H1 (cell line): ENCODE results near the gene DLG5. TPM values are rescaled to one million over a fixed set of nuclear protein-coding genes. Genes with fewer than 3 reads are reported as not detected.

ENCODE experiments used
- CTCF ChIA-PET: fragments of 300-600 bp; sonication (Branson Sonifier 250); formaldehyde crosslinking; loops from one replicate; lab custom pipeline; 2021; ENCODE audit not compliant: partially characterized antibody; lab: Charles Lee
- POLR2A ChIA-PET: fragments of 300-600 bp; sonication (Branson Sonifier 250); formaldehyde crosslinking; loops from one replicate; lab custom pipeline; 2021; ENCODE audit warnings: inconsistent platforms; ENCODE audit not compliant: partially characterized antibody; lab: Charles Lee
- DNase-seq, 2 experiments: peaks; one replicate each; pipeline versions ENCODE4 v3.0.0 to v3.0.0-alpha.2; 2010 to 2022; ENCODE audit warnings: low spot score in 2 of 2, low read depth in 1 of 2, mixed read lengths in 1 of 2
- FAIRE-seq: peaks from 2 replicates; lab custom pipeline; 2011; peaks lifted over from hg19 to GRCh38; lab: Jason Lieb, UNC
- H2AFZ ChIP-seq: 2 replicates; pipeline ENCODE4 v1.8.1; 2012; ENCODE audit warnings: low read length, inconsistent platforms
- H2AK5ac ChIP-seq: 2 replicates; pipeline ENCODE4 v1.6.1; 2013; ENCODE audit warnings: low read depth, low read length
- H2BK120ac ChIP-seq: replicated peaks from 2 replicates; pipeline ENCODE3; 2013; ENCODE audit warnings: low read depth, low read length, inconsistent platforms
- H2BK12ac ChIP-seq: 2 replicates; pipeline ENCODE4 v1.6.1; 2013; ENCODE audit warnings: low read depth, low read length
- H2BK15ac ChIP-seq: 2 replicates; pipeline ENCODE4 v1.6.1; 2013; ENCODE audit warnings: low read length
- H2BK20ac ChIP-seq: 2 replicates; pipeline ENCODE4 v1.6.1; 2013; ENCODE audit warnings: low read length
- H2BK5ac ChIP-seq: 2 replicates; pipeline ENCODE4 v1.6.1; 2013; ENCODE audit warnings: low read depth, low read length
- H3K14ac ChIP-seq: 2 replicates; pipeline ENCODE4 v1.6.1; 2013; ENCODE audit warnings: inconsistent platforms; ENCODE audit not compliant: insufficient read length
- H3K18ac ChIP-seq: 2 replicates; pipeline ENCODE4 v1.6.1; 2013; ENCODE audit warnings: low read length; ENCODE audit errors: extremely low read depth
- H3K23ac ChIP-seq: 2 replicates; pipeline ENCODE4 v1.6.1; 2013; ENCODE audit warnings: inconsistent platforms; ENCODE audit not compliant: insufficient read length
- H3K23me2 ChIP-seq: 2 replicates; pipeline ENCODE4 v1.6.1; 2013; ENCODE audit warnings: low read depth, low read length
- H3K27ac ChIP-seq: 2 replicates; pipeline ENCODE4 v1.6.1; 2011; ENCODE audit warnings: low read depth, low read length, inconsistent platforms
- H3K27me3 ChIP-seq, 4 experiments: replicated peaks in 1 of 4; 1 replicate in 1 of 4; 2 replicates in 3 of 4; pipeline versions ENCODE4 v1.6.1 to v1.8.1; 2011 to 2013; ENCODE audit warnings: low read length in 3 of 4, mild to moderate bottlenecking in 3 of 4, inconsistent platforms in 2 of 4, mixed read lengths in 2 of 4, moderate library complexity in 1 of 4; ENCODE audit not compliant: control insufficient read depth in 3 of 4, insufficient read depth in 3 of 4; ENCODE audit errors: extremely low read depth in 1 of 4
- H3K36me3 ChIP-seq, 4 experiments: 2 replicates each; pipeline versions ENCODE4 v1.6.1 to v1.8.1; 2011 to 2013; ENCODE audit warnings: mild to moderate bottlenecking in 4 of 4, low read length in 3 of 4, moderate library complexity in 2 of 4, control low read depth in 1 of 4, inconsistent platforms in 1 of 4; ENCODE audit not compliant: insufficient read depth in 4 of 4, control insufficient read depth in 2 of 4
- H3K4ac ChIP-seq: replicated peaks from 2 replicates; pipeline ENCODE3; 2013; ENCODE audit warnings: low read length, low read depth, mixed read lengths, inconsistent platforms; ENCODE audit not compliant: insufficient read length
- H3K4me1 ChIP-seq, 4 experiments: replicated peaks in 1 of 4; 1 replicate in 1 of 4; 2 replicates in 3 of 4; pipeline versions ENCODE4 v1.6.1 to v1.8.1; 2011 to 2013; ENCODE audit warnings: low read length in 3 of 4, inconsistent platforms in 2 of 4, mixed read lengths in 1 of 4; ENCODE audit not compliant: insufficient read depth in 4 of 4, control insufficient read depth in 3 of 4
- H3K4me2 ChIP-seq, 2 experiments: 2 replicates each; pipeline versions ENCODE4 v1.6.1 to v1.8.1; 2011 to 2013; ENCODE audit warnings: low read depth in 2 of 2, low read length in 2 of 2, control low read depth in 1 of 2, inconsistent platforms in 1 of 2, mild to moderate bottlenecking in 1 of 2; ENCODE audit not compliant: insufficient read depth in 1 of 2
- H3K4me3 ChIP-seq, 4 experiments: fragments of 200-600, 300-600 bp in 1 of 4; sonication (generic), shearing (Covaris generic), sonication (Bioruptor Twin) in 1 of 4; 2 replicates each; pipeline versions ENCODE4 v1.5.1 to v1.8.1; 2011 to 2016; ENCODE audit warnings: low read length in 4 of 4, low read depth in 3 of 4, control low read depth in 2 of 4, inconsistent platforms in 2 of 4, mild to moderate bottlenecking in 2 of 4, mixed read lengths in 1 of 4, moderate library complexity in 1 of 4; ENCODE audit not compliant: insufficient read depth in 2 of 4; ENCODE audit errors: extremely low read depth in 1 of 4
- H3K56ac ChIP-seq: replicated peaks from 2 replicates; pipeline ENCODE3; 2013; ENCODE audit warnings: low read depth, mild to moderate bottlenecking, mixed read lengths, low read length, inconsistent platforms; ENCODE audit not compliant: insufficient read length
- H3K79me1 ChIP-seq: 2 replicates; pipeline ENCODE4 v1.6.1; 2013; ENCODE audit warnings: low read depth, low read length, control low read depth
- H3K79me2 ChIP-seq, 2 experiments: 2 replicates each; pipeline versions ENCODE4 v1.6.1 to v1.8.1; 2012 to 2013; ENCODE audit warnings: low read length in 2 of 2, mild to moderate bottlenecking in 2 of 2, inconsistent platforms in 1 of 2; ENCODE audit not compliant: insufficient read depth in 2 of 2, control insufficient read depth in 1 of 2
- H3K9ac ChIP-seq, 4 experiments: replicated peaks in 1 of 4; 1 replicate in 1 of 4; 2 replicates in 3 of 4; pipeline versions ENCODE4 v1.6.1 to v1.8.1; 2011 to 2013; ENCODE audit warnings: low read depth in 3 of 4, low read length in 3 of 4, control low read depth in 2 of 4, mild to moderate bottlenecking in 2 of 4, moderate library complexity in 2 of 4, inconsistent platforms in 1 of 4; ENCODE audit errors: extremely low read depth in 1 of 4
- H3K9me3 ChIP-seq, 2 experiments: 2 replicates each; pipeline versions ENCODE4 v1.6.1 to v1.8.1; 2012 to 2013; ENCODE audit warnings: mild to moderate bottlenecking in 2 of 2, moderate library complexity in 2 of 2, control low read depth in 1 of 2, inconsistent platforms in 1 of 2, low read depth in 1 of 2, low read length in 1 of 2, mixed read lengths in 1 of 2; ENCODE audit not compliant: insufficient read depth in 2 of 2
- H4K20me1 ChIP-seq, 2 experiments: replicated peaks in 1 of 2; 2 replicates each; pipeline versions ENCODE3 to v1.8.1; 2011 to 2013; ENCODE audit warnings: inconsistent platforms in 2 of 2, low read length in 2 of 2, mild to moderate bottlenecking in 1 of 2; ENCODE audit not compliant: insufficient read depth in 2 of 2, control insufficient read depth in 1 of 2
- H4K5ac ChIP-seq: 2 replicates; pipeline ENCODE4 v1.6.1; 2013; ENCODE audit warnings: low read length, low read depth, mixed read lengths, inconsistent platforms; ENCODE audit not compliant: insufficient read length
- H4K8ac ChIP-seq: 2 replicates; pipeline ENCODE4 v1.8.0; 2013; ENCODE audit warnings: mild to moderate bottlenecking, moderate library complexity, low read length, inconsistent platforms; ENCODE audit not compliant: insufficient read depth; ENCODE audit errors: extremely low read depth
- H4K91ac ChIP-seq: replicated peaks from 2 replicates; pipeline ENCODE3; 2013; ENCODE audit warnings: low read length, mixed read lengths, inconsistent platforms; ENCODE audit not compliant: insufficient read length
- BRCA1 ChIP-seq: IDR thresholded peaks from 2 replicates; pipeline ENCODE4 v1.6.1; 2012; ENCODE audit warnings: low read depth, low read length, improper control_type of control experiment
- CHD2 ChIP-seq: IDR thresholded peaks from 2 replicates; pipeline ENCODE4 v1.6.1; 2012; ENCODE audit warnings: low read length, improper control_type of control experiment
- EGR1 ChIP-seq: IDR thresholded peaks from 2 replicates; pipeline ENCODE4 v1.6.1; 2011; ENCODE audit warnings: low read depth, low read length, borderline replicate concordance
- GABPA ChIP-seq: IDR thresholded peaks from 2 replicates; pipeline ENCODE4 v1.6.1; 2011; ENCODE audit warnings: mild to moderate bottlenecking, low read length, moderate library complexity, borderline replicate concordance; ENCODE audit not compliant: insufficient read depth
- HDAC6 ChIP-seq: IDR thresholded peaks from one replicate; pipeline ENCODE4 v1.7.1; 2012; ENCODE audit warnings: low read depth, mild to moderate bottlenecking, inconsistent platforms, low read length, moderate library complexity
- JUND ChIP-seq: IDR thresholded peaks from 2 replicates; pipeline ENCODE4 v1.6.1; 2011; ENCODE audit warnings: mild to moderate bottlenecking, improper control_type of control experiment, low read length
- NRF1 ChIP-seq: IDR thresholded peaks from 2 replicates; pipeline ENCODE4 v1.6.1; 2011; ENCODE audit warnings: mild to moderate bottlenecking, low read depth, low read length, improper control_type of control experiment
- PHF8 ChIP-seq: fragments of 200-600 bp; sonication (generic); conservative IDR thresholded peaks from 2 replicates; pipeline ENCODE4 v1.7.1; 2012; ENCODE audit warnings: low read depth, mild to moderate bottlenecking, inconsistent platforms, low read length, moderate library complexity
- POLR2A ChIP-seq, 2 experiments: IDR thresholded peaks; 1 replicate in 1 of 2; 2 replicates in 1 of 2; pipeline ENCODE4 v1.6.1; 2011; ENCODE audit warnings: low read depth in 2 of 2, low read length in 2 of 2, mild to moderate bottlenecking in 2 of 2; ENCODE audit errors: control extremely low read depth in 1 of 2
- RAD21 ChIP-seq, 2 experiments: IDR thresholded peaks in 1 of 2; conservative IDR thresholded peaks in 1 of 2; 2 replicates each; pipeline ENCODE4 v1.6.1; 2011; ENCODE audit warnings: low read depth in 2 of 2, low read length in 2 of 2, improper control_type of control experiment in 1 of 2, inconsistent platforms in 1 of 2, mild to moderate bottlenecking in 1 of 2, moderate library complexity in 1 of 2
- RFX5 ChIP-seq: IDR thresholded peaks from 2 replicates; pipeline ENCODE4 v1.6.1; 2011; ENCODE audit warnings: low read depth, low read length, improper control_type of control experiment, borderline replicate concordance
- RXRA ChIP-seq: IDR thresholded peaks from 2 replicates; pipeline ENCODE4 v1.6.1; 2011; ENCODE audit warnings: low read depth, mild to moderate bottlenecking, low read length, moderate library complexity; ENCODE audit not compliant: insufficient read depth
- SIRT6 ChIP-seq: IDR thresholded peaks from one replicate; pipeline ENCODE4 v1.7.1; 2012; ENCODE audit warnings: low read length, inconsistent platforms
- TBP ChIP-seq: IDR thresholded peaks from 2 replicates; pipeline ENCODE4 v1.6.1; 2011; ENCODE audit warnings: low read depth, low read length, improper control_type of control experiment
- TEAD4 ChIP-seq: IDR thresholded peaks from 2 replicates; pipeline ENCODE4 v1.6.1; 2012; ENCODE audit warnings: low read depth, low read length, inconsistent platforms, mixed read lengths
- WGBS, 2 experiments: shearing (Covaris generic) in 1 of 2; methylation state at CpG; one replicate each; pipeline versions ENCODE4 v1.1.6 to v1.1.7; 2013 to 2015; ENCODE audit warnings: low lambda C conversion rate in 2 of 2, mixed read lengths in 2 of 2, inconsistent platforms in 1 of 2, low coverage in 1 of 2, missing lambda C conversion rate in 1 of 2; ENCODE audit not compliant: insufficient replicate concordance in 2 of 2, insufficient coverage in 1 of 2, insufficient read length in 1 of 2; ENCODE audit errors: extremely low coverage in 1 of 2, missing lambda C conversion rate in 1 of 2; 5-methylcytosine and 5-hydroxymethylcytosine counted together
- polyA plus RNA-seq, 7 experiments: library from polyadenylated mRNA; depleted of rRNA in 3 of 7; stranded (reverse) in 5 of 7; unstranded in 2 of 7; fragments of >200 nt in 5 of 7; fragments of 200-250 nt in 2 of 7; gene quantifications; 1 replicate in 5 of 7; 2 replicates in 1 of 7; 4 replicates in 1 of 7; pipeline versions ENCODE4 v1.2.1 to v1.2.3, GENCODE V29; 2011 to 2013; ENCODE audit warnings: missing spikeins in 2 of 7, mixed read lengths in 2 of 7
- total RNA-seq: library from RNA; stranded (reverse); fragmentation: NEBNext Ultra II Directional; extraction: Animal tissue kit (Norgen Biotek cat#: 25700); gene quantifications from 2 replicates; pipeline ENCODE4 v1.2.1, GENCODE V29; 2021

Gene DLG5
- total and polyA plus RNA-seq, 2 of the 8 experiments (the other 6 are each of a cell fraction or from before 2014, with no cell fraction given), result 15.6 to 71.4 TPM

DNA sequence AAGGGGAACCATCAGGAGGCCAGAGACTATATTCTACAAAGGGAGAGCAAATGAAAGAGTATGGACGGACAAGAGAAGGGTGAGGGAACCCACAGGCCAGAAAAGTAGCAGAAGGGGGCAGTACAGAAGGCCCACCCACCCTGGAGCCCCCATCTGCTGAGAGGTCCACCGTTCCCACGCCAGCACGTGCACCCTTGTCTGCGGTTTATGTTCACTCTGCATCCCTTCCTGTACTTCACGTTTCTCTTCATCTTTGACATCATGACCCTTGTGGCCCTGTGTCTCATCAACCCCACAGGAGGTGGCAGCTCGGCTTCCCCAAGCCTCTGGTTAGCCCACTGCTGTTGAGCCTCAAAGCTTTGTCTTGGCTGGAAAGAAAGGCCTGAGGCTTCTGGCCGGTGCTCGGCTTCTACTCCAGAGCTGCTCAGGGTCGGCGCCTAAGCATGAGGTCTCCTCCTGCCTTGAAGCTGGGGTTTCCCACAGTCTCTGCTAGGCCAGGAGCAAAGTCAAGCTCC is 138.0 kb downstream of the DLG5 start:
- H3K14ac ChIP-seq, result no peak overlapping the region
- H3K36me3 ChIP-seq, result peaks cover 5 to 28% (median 14%) of the 10 kb centered on the region in 4 experiments
- no peak overlapping the region for H2BK5ac ChIP-seq
- no peak overlapping the region for H3K9ac ChIP-seq
- H3K4me1 ChIP-seq, result no peaks in the 10 kb centered on the region
- DNase-seq, result no peak
- CTCF ChIA-PET, result interaction anchor here (1.0 kb wide), 1 partner anchor 50 kb away, joined by 3 read pairs; no protein-coding TSS in a partner anchor
- no peak overlapping the region for H3K4me3 ChIP-seq
- H3K27ac ChIP-seq, result no peak overlapping the region
- no peak overlapping the region for H2AFZ ChIP-seq
- H2BK12ac ChIP-seq, result no peak overlapping the region
- no peaks in the 10 kb centered on the region for H3K23me2 ChIP-seq
- no peak overlapping the region for H2BK120ac ChIP-seq
- no peak overlapping the region for H3K23ac ChIP-seq
- no peak overlapping the region for H4K5ac ChIP-seq
- H3K9me3 ChIP-seq, result no peaks in the 10 kb centered on the region
- no peak overlapping the region for H3K4me2 ChIP-seq
- no peaks in the 10 kb centered on the region for H3K79me1 ChIP-seq
- no peak overlapping the region for H3K4ac ChIP-seq
- H4K91ac ChIP-seq, result no peak overlapping the region
- TF ChIP-seq SIRT6, result no peak
- TF ChIP-seq RFX5, result no peak
- TF ChIP-seq HDAC6, result no peak
- no peak for TF ChIP-seq TEAD4
- no peak for TF ChIP-seq POLR2A (IDR thresholded peaks at IDR 0.05; ENCODE audit: control extremely low read depth in 1 of 2, low read depth in 2 of 2, low read length in 2 of 2)
- no peak for TF ChIP-seq RXRA
- TF ChIP-seq BRCA1, result no peak
- no peak for TF ChIP-seq CHD2
- TF ChIP-seq TBP, result no peak
- TF ChIP-seq NRF1, result no peak
- TF ChIP-seq EGR1, result no peak
- no peak for TF ChIP-seq GABPA
- TF ChIP-seq PHF8, result no peak
- no peak for TF ChIP-seq RAD21 (IDR thresholded peaks at IDR 0.05 in 1 of 2, conservative IDR thresholded peaks at IDR 0.05 in 1 of 2; ENCODE audit: low read depth in 2 of 2, low read length in 2 of 2)
- no peak for TF ChIP-seq JUND
- 88% methylated on average over 10 of the region's 11 CpGs; no CpG with 5 or more reads in 1 of the 2 experiments for WGBS, 2 experiments
- no peak overlapping the region for H4K8ac ChIP-seq
- H3K79me2 ChIP-seq, result no peaks in the 10 kb centered on the region
- no peaks in the 10 kb centered on the region for H4K20me1 ChIP-seq
- no peak overlapping the region for H2BK15ac ChIP-seq
- H3K18ac ChIP-seq, result no peak overlapping the region
- POLR2A ChIA-PET, result no interaction called here
- H2AK5ac ChIP-seq, result no peak overlapping the region
- no peak overlapping the region for H2BK20ac ChIP-seq
- no peaks in the 10 kb centered on the region for H3K27me3 ChIP-seq
- FAIRE-seq, result no peak
- no peak overlapping the region for H3K56ac ChIP-seq
